Lower lobe of right lung (tissue), 2 donors: ENCODE measurements around the gene SFTPD. TPM values are rescaled to one million over a fixed set of nuclear protein-coding genes. Genes with fewer than 3 reads are reported as not detected.

ENCODE experiments used
- ATAC-seq, 2 donors: fragments of 200-7000 bp; cut with Tn5 transposase; one replicate each; pipeline ENCODE4 v1.9.1; 2020 to 2022; ENCODE audit warnings: mild to moderate bottlenecking in 2 of 2, moderate library complexity in 2 of 2
- DNase-seq: peaks from one replicate; pipeline ENCODE4 v3.0.0-alpha.2; 2020
- H3K27ac ChIP-seq: fragments of 200-600 bp; one replicate; pipeline ENCODE4 v1.8.0; 2022
- H3K27me3 ChIP-seq: fragments of 200-600 bp; one replicate; pipeline ENCODE4 v1.8.0; 2022; ENCODE audit warnings: low read depth
- H3K36me3 ChIP-seq: fragments of 200-600 bp; one replicate; pipeline ENCODE4 v1.8.0; 2022; ENCODE audit warnings: mild to moderate bottlenecking
- H3K4me1 ChIP-seq: fragments of 200-600 bp; one replicate; pipeline ENCODE4 v1.8.0; 2022
- H3K4me3 ChIP-seq: fragments of 200-600 bp; one replicate; pipeline ENCODE4 v1.8.0; 2022; ENCODE audit warnings: mild to moderate bottlenecking
- H3K9me3 ChIP-seq: fragments of 200-600 bp; one replicate; pipeline ENCODE4 v1.8.0; 2022
- intact Hi-C: fragments of 100-400 bp; cut with DNase I; formaldehyde crosslinking; loops from one replicate; pipeline ENCODE4 v1.11.0; 2022
- total RNA-seq: library from RNA; stranded (reverse); fragmentation: NEBNext Ultra II Directional; extraction: Animal tissue kit (Norgen Biotek cat#: 25700); gene quantifications from one replicate; pipeline ENCODE4 v1.2.1, GENCODE V29; 2021
- TF ChIP-seq, protein P1 (sequence below): fragments of 200-600 bp; IDR thresholded peaks from one replicate; pipeline ENCODE4 v1.8.0; 2022; ENCODE audit warnings: antibody characterized with exemption, mild to moderate bottlenecking
- donor health status: DM: no; HTN: yes; CAD: no; lungs with severe emphysema.

Gene SFTPD
- total RNA-seq, 1 donor from 2014 or later = 630 TPM

DNA sequence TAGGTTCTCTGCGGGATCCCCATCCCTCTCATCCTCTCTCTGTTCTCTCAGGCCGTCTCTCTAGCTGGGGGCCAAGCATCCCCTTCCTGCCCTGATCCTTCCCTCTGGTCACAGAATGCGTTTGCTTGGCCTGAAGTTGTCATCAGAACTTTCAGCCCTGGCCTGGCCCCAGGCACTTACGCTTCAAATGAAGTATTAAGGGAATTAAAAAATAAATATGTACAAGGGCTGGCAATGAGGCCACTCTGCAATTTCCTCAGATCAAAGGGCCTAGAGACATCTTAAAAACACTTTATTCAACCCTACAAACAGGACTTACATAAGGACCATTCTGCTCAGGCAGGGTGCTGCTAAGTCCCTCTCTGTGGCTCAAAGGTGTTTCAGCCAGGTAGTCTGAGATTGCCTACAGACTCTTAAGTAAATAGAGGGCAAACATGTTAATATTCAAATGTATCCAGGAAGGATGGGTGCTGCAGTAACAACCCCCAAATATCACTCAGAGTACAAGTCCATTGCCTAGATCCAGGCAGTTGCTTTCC, 16.0 kb downstream of the SFTPD start:
- no peak overlapping the region for H3K4me3 ChIP-seq
- TF ChIP-seq, protein P1, sequence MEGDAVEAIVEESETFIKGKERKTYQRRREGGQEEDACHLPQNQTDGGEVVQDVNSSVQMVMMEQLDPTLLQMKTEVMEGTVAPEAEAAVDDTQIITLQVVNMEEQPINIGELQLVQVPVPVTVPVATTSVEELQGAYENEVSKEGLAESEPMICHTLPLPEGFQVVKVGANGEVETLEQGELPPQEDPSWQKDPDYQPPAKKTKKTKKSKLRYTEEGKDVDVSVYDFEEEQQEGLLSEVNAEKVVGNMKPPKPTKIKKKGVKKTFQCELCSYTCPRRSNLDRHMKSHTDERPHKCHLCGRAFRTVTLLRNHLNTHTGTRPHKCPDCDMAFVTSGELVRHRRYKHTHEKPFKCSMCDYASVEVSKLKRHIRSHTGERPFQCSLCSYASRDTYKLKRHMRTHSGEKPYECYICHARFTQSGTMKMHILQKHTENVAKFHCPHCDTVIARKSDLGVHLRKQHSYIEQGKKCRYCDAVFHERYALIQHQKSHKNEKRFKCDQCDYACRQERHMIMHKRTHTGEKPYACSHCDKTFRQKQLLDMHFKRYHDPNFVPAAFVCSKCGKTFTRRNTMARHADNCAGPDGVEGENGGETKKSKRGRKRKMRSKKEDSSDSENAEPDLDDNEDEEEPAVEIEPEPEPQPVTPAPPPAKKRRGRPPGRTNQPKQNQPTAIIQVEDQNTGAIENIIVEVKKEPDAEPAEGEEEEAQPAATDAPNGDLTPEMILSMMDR = no peak
- intact Hi-C loops = no loop called here
- DNase-seq (peak; percentile 76), ATAC-seq (peak; percentile 83 to 87)
- H3K4me1 ChIP-seq = no peaks in the 10 kb centered on the region
- peaks cover 3% of the 10 kb centered on the region for H3K36me3 ChIP-seq
- H3K27ac ChIP-seq = no peak overlapping the region
- H3K9me3 ChIP-seq = no peaks in the 10 kb centered on the region
- H3K27me3 ChIP-seq = no peaks in the 10 kb centered on the region

DNA sequence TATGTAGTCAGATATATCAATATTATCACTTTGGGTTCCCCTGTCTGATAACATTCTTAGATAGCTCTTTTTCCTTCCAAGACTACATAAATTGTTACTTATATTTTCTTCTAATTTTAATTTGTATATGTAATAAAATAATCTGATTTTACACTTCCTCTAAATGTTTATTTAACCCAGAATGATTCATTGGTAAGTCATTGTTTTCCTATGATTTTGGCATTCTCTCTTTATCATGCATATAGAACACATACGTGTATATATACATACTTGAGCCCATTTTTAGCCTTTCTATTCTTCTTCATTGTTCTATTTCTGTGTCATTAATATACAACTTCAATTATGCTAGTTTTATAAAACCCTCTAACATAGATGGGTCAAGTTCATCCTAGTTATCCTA, 16.6 kb downstream of the SFTPD start:
- ATAC-seq (no peak), DNase-seq (no peak)
- H3K9me3 ChIP-seq = no peaks in the 10 kb centered on the region
- peaks cover 5% of the 10 kb centered on the region for H3K4me1 ChIP-seq
- H3K27me3 ChIP-seq = no peaks in the 10 kb centered on the region
- intact Hi-C loops = no loop called here
- no peak overlapping the region for H3K4me3 ChIP-seq
- no peaks in the 10 kb centered on the region for H3K36me3 ChIP-seq
- TF ChIP-seq, protein P1 = no peak
- no peak overlapping the region for H3K27ac ChIP-seq

DNA sequence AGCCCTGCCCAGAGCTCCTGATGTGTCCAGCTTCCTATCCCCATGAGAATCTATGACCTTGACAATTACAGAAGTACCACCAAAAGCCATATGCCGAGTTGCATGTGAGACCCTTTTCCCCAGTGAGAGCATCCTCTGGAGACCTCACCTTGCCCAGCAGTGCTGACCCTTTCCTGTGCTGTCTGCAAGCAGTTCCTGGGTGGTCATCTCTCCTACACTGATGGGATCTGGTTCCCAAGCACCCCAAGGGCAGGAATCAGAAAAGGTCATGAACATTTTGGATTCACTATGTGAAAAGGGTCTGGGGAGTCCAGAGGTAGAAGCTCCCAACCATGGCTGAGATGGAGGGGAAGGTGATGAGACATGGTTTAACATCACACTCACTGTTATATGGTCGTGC, 18.2 kb downstream of the SFTPD start:
- H3K27me3 ChIP-seq = no peaks in the 10 kb centered on the region
- H3K9me3 ChIP-seq = no peaks in the 10 kb centered on the region
- no peak overlapping the region for H3K4me3 ChIP-seq
- TF ChIP-seq, protein P1 = no peak
- peaks cover 11% of the 10 kb centered on the region for H3K4me1 ChIP-seq
- peak overlapping the region; percentile 14 for H3K27ac ChIP-seq
- intact Hi-C loops = no loop called here
- ATAC-seq (no peak), DNase-seq (no peak)
- no peaks in the 10 kb centered on the region for H3K36me3 ChIP-seq

DNA sequence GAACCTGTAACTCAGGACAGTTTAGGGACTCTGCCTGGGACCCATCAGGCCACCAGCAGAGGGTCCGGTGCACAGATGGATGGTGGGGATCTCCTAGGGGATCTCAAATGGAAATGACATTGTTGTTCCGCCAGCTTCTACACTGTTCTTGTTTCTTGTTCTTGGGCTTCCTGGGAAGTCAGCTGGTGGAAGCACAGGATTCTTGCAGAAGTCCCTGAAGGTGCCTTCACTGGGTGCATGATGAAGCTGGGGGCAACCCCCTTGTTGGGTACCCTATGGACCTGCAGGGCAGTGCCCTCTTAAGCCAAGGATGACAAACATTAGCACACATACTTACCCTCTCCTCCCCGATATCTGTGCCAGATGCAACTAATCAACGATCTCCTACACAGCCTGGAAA, 18.6 kb downstream of the SFTPD start:
- Histone ChIP-seq H3K27ac (no peak overlapping the region), H3K27me3 (no peaks in the 10 kb centered on the region), H3K36me3 (no peaks in the 10 kb centered on the region), H3K9me3 (no peaks in the 10 kb centered on the region), H3K4me1 (peaks cover 11% of the 10 kb centered on the region), H3K4me3 (no peak overlapping the region)
- intact Hi-C loops = no loop called here
- TF ChIP-seq, protein P1 = no peak
- DNase-seq = no peak
- ATAC-seq = no peak

DNA sequence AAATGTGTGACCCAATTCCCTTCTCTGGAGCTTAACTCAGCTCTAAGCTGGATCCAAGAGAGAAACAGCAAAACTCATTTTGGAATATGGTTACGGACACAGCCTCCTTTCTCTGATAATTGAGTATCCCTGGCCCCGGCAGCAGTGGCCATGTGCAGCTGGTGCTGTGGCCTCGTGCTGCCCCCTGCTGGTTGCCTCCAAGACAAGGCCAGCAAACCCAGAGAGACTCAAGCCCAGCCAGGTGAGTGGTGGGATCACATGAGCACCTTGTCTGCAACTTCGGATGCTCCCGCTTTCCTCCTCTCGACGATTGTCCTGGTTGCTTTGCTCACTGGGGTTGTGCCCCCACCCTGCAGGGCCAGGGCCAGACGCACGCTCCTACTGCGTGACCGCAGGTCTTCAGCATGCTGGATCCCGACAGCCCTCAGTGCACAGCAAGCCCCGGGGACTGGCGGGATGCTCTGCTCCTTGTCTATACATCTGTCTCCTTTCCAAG, 19.4 kb downstream of the SFTPD start:
- intact Hi-C loops = no loop called here
- peak; percentile 73 to 77 for ATAC-seq
- TF ChIP-seq, protein P1 = peak; percentile 93

More for the DNA sequence above, 19.4 kb downstream of the SFTPD start:
- H3K27ac ChIP-seq = no peak overlapping the region
- no peaks in the 10 kb centered on the region for H3K36me3 ChIP-seq
- H3K4me3 ChIP-seq = no peak overlapping the region
- no peaks in the 10 kb centered on the region for H3K9me3 ChIP-seq
- DNase-seq = peak; percentile 87
- peaks cover 11% of the 10 kb centered on the region for H3K4me1 ChIP-seq
- H3K27me3 ChIP-seq = no peaks in the 10 kb centered on the region
